Glutamatergic neuron (in vitro differentiated cells): ENCODE measurements around the gene NOXA1. TPM values are rescaled to one million over a fixed set of nuclear protein-coding genes. Genes with fewer than 3 reads are reported as not detected.

ENCODE experiments used
- DNase-seq: peaks from one replicate; pipeline ENCODE4 v3.0.0; 2022
- H3K27ac Mint-ChIP-seq: one replicate; pipeline ENCODE4 v1.8.0; 2020; ENCODE audit warnings: mild to moderate bottlenecking, mixed read lengths, inconsistent platforms; ENCODE audit not compliant: unreplicated experiment
- H3K27me3 Mint-ChIP-seq: one replicate; pipeline ENCODE4 v1.8.0; 2020; ENCODE audit warnings: mild to moderate bottlenecking, moderate library complexity, mixed read lengths, inconsistent platforms; ENCODE audit not compliant: unreplicated experiment
- H3K36me3 Mint-ChIP-seq: one replicate; pipeline ENCODE4 v1.8.0; 2020; ENCODE audit warnings: mild to moderate bottlenecking, mixed read lengths, inconsistent platforms; ENCODE audit not compliant: unreplicated experiment
- H3K4me1 Mint-ChIP-seq: one replicate; pipeline ENCODE4 v1.8.0; 2020; ENCODE audit warnings: mild to moderate bottlenecking, low read depth, mixed read lengths, inconsistent platforms; ENCODE audit not compliant: unreplicated experiment
- H3K4me3 Mint-ChIP-seq: one replicate; pipeline ENCODE4 v1.8.0; 2020; ENCODE audit warnings: mild to moderate bottlenecking, mixed read lengths, inconsistent platforms; ENCODE audit not compliant: unreplicated experiment
- H3K9me3 Mint-ChIP-seq: one replicate; pipeline ENCODE4 v1.8.0; 2020; ENCODE audit warnings: mild to moderate bottlenecking, moderate library complexity, mixed read lengths, inconsistent platforms; ENCODE audit not compliant: unreplicated experiment
- CTCF ChIP-seq: fragments of 200-600 bp; sonication (generic); IDR thresholded peaks from one replicate; pipeline ENCODE4 v1.5.0; 2021; ENCODE audit not compliant: partially characterized antibody, unreplicated experiment
- total RNA-seq: library from RNA; stranded (reverse); fragmentation: NEBNext Ultra II Directional; extraction: Animal tissue kit (Norgen Biotek cat#: 25700); gene quantifications from one replicate; pipeline ENCODE4 v1.2.1, GENCODE V29; 2021; ENCODE audit not compliant: unreplicated experiment

Gene NOXA1
- total RNA-seq, 1 donor from 2014 or later = 2.6 TPM

GRCh38 chr9:137381501-137382443 lies 41.4 kb upstream of the NOXA1 start:
- Mint-ChIP-seq H3K4me3 (no peak overlapping the region), H3K4me1 (peaks cover 2% of the 10 kb centered on the region), H3K36me3 (peaks cover 5% of the 10 kb centered on the region), H3K27ac (no peak overlapping the region), H3K27me3 (peaks cover 5% of the 10 kb centered on the region), H3K9me3 (peaks cover 9% of the 10 kb centered on the region)
- TF ChIP-seq CTCF = no peak
- DNase-seq = no peak

- no peak for TF ChIP-seq CTCF
- H3K27me3 Mint-ChIP-seq = peaks cover 5% of the 10 kb centered on the region
- no peak overlapping the region for H3K27ac Mint-ChIP-seq
- H3K9me3 Mint-ChIP-seq = peaks cover 8% of the 10 kb centered on the region
- H3K4me3 Mint-ChIP-seq = peak overlapping the region; percentile 46
- H3K36me3 Mint-ChIP-seq = peaks cover 5% of the 10 kb centered on the region
- DNase-seq = peak; percentile 23
- H3K4me1 Mint-ChIP-seq = peaks cover 2% of the 10 kb centered on the region
Measured at GRCh38 chr9:137382444-137383080, 40.6 kb upstream of the NOXA1 start.

- Mint-ChIP-seq H3K27me3 (peaks cover 4% of the 10 kb centered on the region), H3K4me3 (no peak overlapping the region), H3K9me3 (peaks cover 7% of the 10 kb centered on the region), H3K36me3 (peaks cover 5% of the 10 kb centered on the region), H3K4me1 (peaks cover 3% of the 10 kb centered on the region), H3K27ac (no peak overlapping the region)
- TF ChIP-seq CTCF = no peak
- peak; percentile 27 for DNase-seq
Measured at GRCh38 chr9:137383081-137383783, 40.0 kb upstream of the NOXA1 start.

GRCh38 chr9:137383784-137384756 lies 39.1 kb upstream of the NOXA1 start:
- TF ChIP-seq CTCF = no peak
- Mint-ChIP-seq H3K4me3 (no peak overlapping the region), H3K36me3 (no peaks in the 10 kb centered on the region), H3K27me3 (no peaks in the 10 kb centered on the region), H3K9me3 (peaks cover 3% of the 10 kb centered on the region), H3K27ac (peak overlapping the region; percentile 45), H3K4me1 (peaks cover 6% of the 10 kb centered on the region)
- no peak for DNase-seq
